ENCODE data around the gene ADRA1B.
A peak's percentile ranks its signal among the peaks of the same experiment; 100 is the strongest.

ADRA1B gene

GRCh38 chr5:160021831-160022446 is 105.7 kb downstream of the ADRA1B start:
- peak; percentile 19 for DNase-seq

Data from NCI-H774 (cell line).